ENCODE results near the gene ATP11A.

- TF ChIP-seq EZH2phosphoT487 (IDR thresholded peaks at IDR 0.05; ENCODE audit: insufficient read depth, low read depth), result no peak
- no peak for TF ChIP-seq EZH2 (IDR thresholded peaks at IDR 0.05; ENCODE audit: insufficient read depth, poor library complexity, severe bottlenecking)
Observed at GRCh38 chr13:112859817-112860190, 170.0 kb downstream of the ATP11A start.
